Kidney epithelial cell (primary cell): ENCODE data around the gene CEACAM20. TPM values are rescaled to one million over a fixed set of nuclear protein-coding genes. Genes with fewer than 3 reads are reported as not detected.
"Not testable (repeated sequence)": the region's sequence is repeated elsewhere in the genome, so short reads cannot be mapped to it uniquely, and the experiment has no call there.

Source experiments
- DNase-seq: peaks from one replicate; pipeline ENCODE4 v3.0.0-alpha.2; 2010; ENCODE audit warnings: low read depth
- H3K27me3 ChIP-seq: 2 replicates; pipeline ENCODE4 v1.6.0; 2011; ENCODE audit warnings: low read length; ENCODE audit not compliant: control insufficient read depth, insufficient read depth
- H3K36me3 ChIP-seq: 2 replicates; pipeline ENCODE4 v1.5.1; 2011; ENCODE audit warnings: low read length; ENCODE audit not compliant: control insufficient read depth, insufficient read depth
- H3K4me3 ChIP-seq: 2 replicates; pipeline ENCODE4 v1.5.1; 2011; ENCODE audit warnings: low read depth, mild to moderate bottlenecking, control low read depth, low read length
- CTCF ChIP-seq: IDR thresholded peaks from 2 replicates; pipeline ENCODE4 v1.5.1; 2011; ENCODE audit warnings: mild to moderate bottlenecking, moderate library complexity, low read length, control low read depth, inconsistent platforms; ENCODE audit not compliant: insufficient read depth, poor library complexity, severe bottlenecking
- total RNA-seq: library from RNA; depleted of rRNA; stranded (reverse); fragments of >200 nt; gene quantifications from 2 replicates; pipeline ENCODE4 v1.2.3, GENCODE V29; 2015

CEACAM20 gene
- total RNA-seq, 1 donor from 2014 or later = not detected

- no peak for TF ChIP-seq CTCF
- peaks cover 3% of the 10 kb centered on the region for H3K36me3 ChIP-seq
- H3K27me3 ChIP-seq = no peaks in the 10 kb centered on the region
- peak overlapping the region; percentile 88 for H3K4me3 ChIP-seq
- DNase-seq = no peak
Measured at GRCh38 chr19:44499559-44499958, 29.9 kb downstream of the CEACAM20 start.

- H3K27me3 ChIP-seq = no peaks in the 10 kb centered on the region
- H3K4me3 ChIP-seq = no peak overlapping the region
- DNase-seq = no peak
- peaks cover 3% of the 10 kb centered on the region for H3K36me3 ChIP-seq
- TF ChIP-seq CTCF = no peak
Measured at GRCh38 chr19:44498988-44499387, 30.5 kb downstream of the CEACAM20 start.

- no peak for DNase-seq
- Histone ChIP-seq H3K36me3 (peaks cover 3% of the 10 kb centered on the region), H3K4me3 (no peak overlapping the region), H3K27me3 (no peaks in the 10 kb centered on the region)
- TF ChIP-seq CTCF = no peak
Measured at GRCh38 chr19:44496711-44497110, 32.8 kb downstream of the CEACAM20 start.

GRCh38 chr19:44476559-44477408 is 52.7 kb downstream of the CEACAM20 start:
- no peak overlapping the region for H3K4me3 ChIP-seq
- no peaks in the 10 kb centered on the region for H3K27me3 ChIP-seq
- H3K36me3 ChIP-seq = peaks cover 3% of the 10 kb centered on the region
- DNase-seq = no peak
- TF ChIP-seq CTCF = no peak

- H3K36me3 ChIP-seq, H3K27me3 ChIP-seq, H3K4me3 ChIP-seq, DNase-seq: not testable (repeated sequence)
Measured at GRCh38 chr19:44468730-44469129, 60.7 kb downstream of the CEACAM20 start.

- H3K4me3 ChIP-seq, DNase-seq, H3K27me3 ChIP-seq, H3K36me3 ChIP-seq: not testable (repeated sequence)
Measured at GRCh38 chr19:44462600-44463286, 66.7 kb downstream of the CEACAM20 start.

Other genes with a start within 250 kb of the CEACAM20 start
- gene ZNF235, start 224.7 kb downstream of the CEACAM20 start, total RNA-seq = 2.2 and 3.9 TPM in 2 replicates
- 3.6 and 7.6 TPM in 2 replicates for gene ZNF112, start 173.0 kb downstream of the CEACAM20 start, total RNA-seq
- 3.8 and 5.1 TPM in 2 replicates for gene ZNF285, start 128.1 kb downstream of the CEACAM20 start, total RNA-seq
- 4.9 and 17.5 TPM in 2 replicates for gene ZNF229, start 81.2 kb downstream of the CEACAM20 start, total RNA-seq
- 6.0 and 16.6 TPM in 2 replicates for gene ZNF180, start 29.2 kb downstream of the CEACAM20 start, total RNA-seq
- gene IGSF23, start 83.9 kb upstream of the CEACAM20 start, total RNA-seq = 0.13 TPM in 1 of 2 replicates, not detected in the other
- 176 and 210 TPM in 2 replicates for gene PVR, start 114.2 kb upstream of the CEACAM20 start, total RNA-seq
- gene CEACAM19, start 141.8 kb upstream of the CEACAM20 start, total RNA-seq = 6.4 and 10.5 TPM in 2 replicates
- gene CEACAM16, start 169.5 kb upstream of the CEACAM20 start, total RNA-seq = not detected in 2 replicates
- 16.2 and 19.1 TPM in 2 replicates for gene BCL3, start 219.0 kb upstream of the CEACAM20 start, total RNA-seq
- 8.8 and 9.9 TPM in 2 replicates for gene CBLC, start 248.2 kb upstream of the CEACAM20 start, total RNA-seq